ENCODE results near the gene RPAP3.
A peak's percentile ranks its signal among the peaks of the same experiment; 100 is the strongest.
"Not testable (repeated sequence)": the region's sequence is repeated elsewhere in the genome, so short reads cannot be mapped to it uniquely, and the experiment has no call there.

The RPAP3 gene

GRCh38 chr12:47652521-47653234 is 53.2 kb downstream of the RPAP3 start:
- DNase-seq, result no peak

DNA sequence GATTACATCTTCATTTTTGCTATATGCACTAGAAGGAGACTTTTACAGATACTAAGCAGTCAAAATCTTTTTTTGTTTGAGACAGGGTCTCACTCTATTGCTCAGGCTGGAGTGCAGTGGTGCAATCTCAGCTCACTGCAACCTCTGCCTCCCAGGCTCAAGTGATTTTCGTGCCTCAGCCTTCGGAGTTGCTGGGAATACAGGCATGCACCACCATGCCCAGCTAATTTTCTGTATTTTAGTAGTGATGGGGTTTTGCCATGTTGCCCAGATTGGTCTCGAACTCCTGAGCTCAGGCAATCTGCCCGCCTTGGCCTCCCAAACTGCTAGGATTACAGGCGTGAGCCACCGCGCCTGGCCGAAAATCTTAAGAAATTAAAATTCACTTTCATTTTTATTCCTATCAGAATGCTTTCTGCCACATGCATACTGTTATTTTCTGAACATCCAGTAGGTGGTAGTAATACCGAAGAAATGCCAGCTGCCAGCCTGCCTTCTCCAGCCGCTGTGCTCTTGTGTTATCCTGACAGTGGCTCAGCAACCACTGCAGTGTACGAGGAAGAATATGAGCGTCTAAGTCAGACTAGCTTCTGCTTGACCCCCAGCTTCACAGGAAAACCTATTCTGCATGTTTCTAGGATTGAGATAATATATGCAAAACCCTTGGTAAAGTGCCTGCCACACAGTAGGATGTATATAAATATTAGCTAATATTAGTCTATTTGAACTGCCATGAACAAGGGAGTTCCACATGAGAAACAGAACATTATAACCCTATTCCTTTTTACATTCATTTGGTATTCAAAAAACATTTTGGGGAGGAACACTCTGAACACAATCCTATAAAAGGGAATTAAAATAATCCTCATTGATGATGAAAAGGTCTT is 54.2 kb downstream of the RPAP3 start:
- DNase-seq, result peak; percentile 48

DNA sequence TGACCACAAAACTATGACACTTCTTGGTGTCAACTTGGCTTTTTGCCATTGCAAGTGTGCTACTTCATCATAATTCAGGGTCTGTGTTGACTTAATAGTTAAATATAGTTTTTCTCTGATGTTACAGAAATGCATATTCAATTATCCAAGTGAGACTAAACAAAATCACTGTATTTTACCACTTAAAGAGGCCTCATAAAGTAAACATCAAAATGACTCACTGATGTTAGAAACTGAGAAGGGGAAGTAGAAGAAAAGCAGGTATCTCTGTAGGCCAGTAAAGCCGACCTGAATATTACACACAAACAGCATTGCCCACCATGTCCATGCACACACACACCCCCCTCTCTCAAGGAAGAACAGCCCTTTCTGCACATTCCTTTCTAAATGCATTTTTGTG is 55.4 kb downstream of the RPAP3 start:
- no peak for DNase-seq

DNA sequence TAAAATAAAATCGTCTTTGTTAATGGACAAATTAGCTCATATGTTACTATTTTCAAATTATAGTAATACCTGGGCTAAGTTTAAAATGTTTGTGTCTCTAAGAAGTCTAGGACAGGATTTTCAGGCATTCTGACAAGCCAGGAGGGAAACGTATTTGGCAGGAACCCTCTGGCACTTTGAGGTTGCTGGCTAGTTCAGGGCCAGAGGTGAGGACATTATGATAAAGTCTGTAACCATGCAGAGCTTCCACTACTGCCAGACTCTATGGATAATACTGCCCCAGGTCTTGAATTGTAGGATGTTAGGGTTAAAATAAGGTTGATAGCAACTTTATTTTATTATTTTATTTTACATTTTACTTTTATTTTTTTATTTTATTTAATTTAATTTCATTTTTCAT is 56.4 kb downstream of the RPAP3 start:
- DNase-seq, result no peak

DNA sequence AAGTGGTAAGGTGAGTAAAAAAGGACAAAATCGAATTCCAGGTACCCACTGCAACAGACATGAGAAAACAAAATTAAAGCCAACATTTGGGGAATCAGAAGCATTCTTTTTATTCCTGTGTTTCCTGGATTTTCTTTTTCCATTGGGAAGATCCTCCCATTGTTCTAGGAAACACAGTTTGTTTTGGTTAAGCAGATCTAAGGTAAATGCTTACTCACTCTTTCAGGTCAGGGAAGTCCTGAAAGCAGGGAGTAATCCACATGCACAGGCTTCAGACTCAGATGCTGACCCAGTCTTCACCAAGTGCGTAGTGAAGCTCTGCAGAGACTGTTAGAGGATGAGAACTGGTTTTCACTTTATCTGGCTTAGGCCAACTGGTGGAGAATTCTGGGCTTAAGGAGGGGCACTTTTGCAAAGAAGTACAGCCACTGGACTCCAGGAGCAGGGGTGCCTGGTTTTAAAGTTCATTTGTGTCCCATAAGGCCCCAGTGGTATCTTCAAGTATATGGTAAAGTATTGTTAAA is 57.7 kb downstream of the RPAP3 start:
- DNase-seq, result no peak

- DNase-seq, result not testable (repeated sequence)
Measured at GRCh38 chr12:47642310-47642709, 63.5 kb downstream of the RPAP3 start.

GRCh38 chr12:47636908-47637780 is 68.7 kb downstream of the RPAP3 start:
- no peak for DNase-seq

- DNase-seq, result not testable (repeated sequence)
Measured at GRCh38 chr12:47635770-47636169, 70.1 kb downstream of the RPAP3 start.

DNA sequence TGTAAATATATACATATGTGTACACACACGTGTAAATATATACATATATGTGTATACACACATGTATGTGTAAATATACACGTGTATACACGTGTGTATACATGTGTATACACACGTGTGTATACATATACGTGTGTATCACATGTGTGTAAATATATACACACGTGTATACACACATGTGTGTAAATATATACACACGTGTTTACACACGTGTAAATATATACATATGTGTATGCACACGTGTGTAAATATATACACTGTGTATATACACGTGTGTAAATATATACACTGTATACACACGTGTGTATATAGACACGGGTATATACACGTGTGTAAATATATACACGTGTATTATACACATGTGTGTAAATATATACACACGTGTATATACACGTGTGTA is 71.7 kb downstream of the RPAP3 start:
- DNase-seq, result no peak

- DNase-seq, result no peak
Measured at GRCh38 chr12:47621960-47622359, 83.9 kb downstream of the RPAP3 start.

GRCh38 chr12:47617476-47617875 is 88.4 kb downstream of the RPAP3 start:
- DNase-seq, result no peak

DNA sequence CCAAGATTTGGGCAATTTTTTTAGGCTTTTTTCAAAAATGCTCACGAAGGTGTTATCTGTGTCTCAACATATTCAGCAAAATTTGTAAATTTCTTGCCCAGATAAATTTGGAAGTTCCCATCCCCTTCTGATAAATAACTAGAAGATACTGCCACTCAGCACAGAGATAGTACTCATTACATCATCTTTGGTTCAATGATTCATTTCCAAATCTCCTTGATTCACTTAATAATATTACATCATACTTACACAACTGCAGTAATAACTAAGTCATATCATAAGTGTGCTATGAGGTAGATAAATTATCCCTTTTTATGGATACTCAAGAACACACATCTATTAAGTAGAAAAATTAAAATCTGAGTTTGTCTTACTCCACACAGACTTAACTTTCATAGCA is 89.4 kb downstream of the RPAP3 start:
- no peak for DNase-seq

GRCh38 chr12:47615711-47616110 is 90.1 kb downstream of the RPAP3 start:
- DNase-seq, result no peak

DNA sequence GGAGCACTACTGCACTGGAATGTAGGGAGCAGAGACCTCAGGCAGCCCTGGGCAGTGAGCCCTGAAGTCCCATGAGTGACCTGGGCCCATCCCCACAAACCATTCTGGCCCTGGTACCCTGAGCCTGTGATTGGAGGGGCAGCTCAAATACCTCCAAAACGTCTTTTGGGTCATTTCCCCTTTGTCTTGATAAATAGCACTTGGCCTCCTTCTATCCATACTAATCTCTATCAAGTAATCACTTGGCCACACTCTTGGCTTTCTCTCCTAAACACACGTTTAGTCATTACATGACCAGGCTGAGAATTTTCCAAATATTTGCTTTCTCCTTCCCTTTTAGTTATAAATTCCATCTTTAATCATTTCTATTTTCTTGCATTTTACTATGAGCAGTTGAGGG is 91.3 kb downstream of the RPAP3 start:
- no peak for DNase-seq

DNA sequence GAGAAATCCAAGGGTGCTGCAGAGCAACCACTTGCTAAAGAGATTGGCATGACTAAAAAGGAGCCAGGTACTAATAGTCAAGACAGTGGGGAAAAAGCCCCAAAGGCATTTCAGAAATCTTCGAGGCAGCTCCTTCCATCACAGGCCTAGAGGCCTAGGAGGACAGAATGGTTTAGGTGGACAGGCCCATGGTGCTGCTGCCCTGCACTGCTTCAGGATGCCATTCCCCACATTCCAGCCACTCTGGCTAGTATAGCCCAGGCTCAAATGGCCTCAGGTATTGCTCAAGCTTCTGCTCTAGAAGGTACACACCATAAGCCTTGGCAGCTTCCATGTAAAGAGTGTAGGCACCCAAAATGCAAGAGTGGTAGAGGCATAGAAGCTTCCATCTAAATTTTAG is 92.9 kb downstream of the RPAP3 start:
- no peak for DNase-seq

GRCh38 chr12:47611906-47612305 is 93.9 kb downstream of the RPAP3 start:
- DNase-seq, result no peak
